Ascending aorta (tissue), 2 donors: ENCODE results near the gene LKAAEAR1. TPM values are rescaled to one million over a fixed set of nuclear protein-coding genes. Genes with fewer than 3 reads are reported as not detected.
A peak's percentile ranks its signal among the peaks of the same experiment; 100 is the strongest.

Experiments used
- DNase-seq, 2 donors: peaks; one replicate each; pipeline ENCODE4 v3.0.0-alpha.2; 2019; ENCODE audit warnings: low spot score in 2 of 2
- H3K27ac ChIP-seq, 2 donors: fragments of 200-600 bp; sonication (generic); one replicate each; pipeline ENCODE4 v1.5.1; 2016 to 2017; ENCODE audit warnings: mild to moderate bottlenecking in 1 of 2
- H3K27me3 ChIP-seq: fragments of 200-600 bp; sonication (generic); one replicate; pipeline ENCODE4 v1.5.1; 2017
- H3K36me3 ChIP-seq, 2 donors: fragments of 200-600 bp; sonication (generic); one replicate each; pipeline ENCODE4 v1.5.1; 2016
- H3K4me1 ChIP-seq, 2 donors: fragments of 200-600 bp; sonication (generic); one replicate each; pipeline ENCODE4 v1.5.1; 2016 to 2017; ENCODE audit warnings: mild to moderate bottlenecking in 1 of 2
- H3K4me3 ChIP-seq, 2 donors: fragments of 200-600 bp; sonication (generic); one replicate each; pipeline ENCODE4 v1.5.1; 2016 to 2017; ENCODE audit warnings: mild to moderate bottlenecking in 1 of 2
- H3K9me3 ChIP-seq, 2 donors: fragments of 200-600 bp; sonication (generic); one replicate each; pipeline ENCODE4 v1.5.1; 2016
- CTCF ChIP-seq, 3 experiments: fragments of 200-600 bp in 2 of 3; fragments of 450-650 bp in 1 of 3; sonication (generic) in 2 of 3; IDR thresholded peaks; one replicate each; pipeline ENCODE4 v1.5.1; 2016 to 2019; ENCODE audit warnings: antibody characterized with exemption in 3 of 3, mild to moderate bottlenecking in 1 of 3, moderate library complexity in 1 of 3
- intact Hi-C: fragments of 100-400 bp; cut with DNase I; formaldehyde crosslinking; loops from one replicate; pipeline ENCODE4 v1.15.1; 2023
- total RNA-seq: library from RNA; depleted of rRNA; stranded (reverse); fragments of >200 nt; gene quantifications from one replicate; pipeline ENCODE4 v1.1.0, GENCODE V29; 2016

LKAAEAR1 gene
- total RNA-seq, 1 donor from 2014 or later = not detected

- Histone ChIP-seq H3K4me1 (peaks cover 16 to 22% of the 10 kb centered on the region in 2 donors), H3K36me3 (peaks cover 0 to 8% of the 10 kb centered on the region in 2 donors), H3K4me3 (peak overlapping the region; percentile 76 to 93), H3K27ac (peak overlapping the region; percentile 87 to 90), H3K27me3 (no peaks in the 10 kb centered on the region), H3K9me3 (no peaks in the 10 kb centered on the region)
- TF ChIP-seq CTCF (IDR thresholded peaks at IDR 0.05) = no peak
- intact Hi-C loops = loop anchor here (5.0 kb wide), 1 partner anchor 437 kb away; the partner anchor contains the start of gene GMEB2
- no peak for DNase-seq
These were observed 20.0 kb downstream of the LKAAEAR1 start for GRCh38 chr20:64064145-64064698.

GRCh38 chr20:64063389-64064144, 20.6 kb downstream of the LKAAEAR1 start:
- peaks cover 16 to 22% of the 10 kb centered on the region in 2 donors for H3K4me1 ChIP-seq
- TF ChIP-seq CTCF (IDR thresholded peaks at IDR 0.05) = no peak
- peaks cover 0 to 1% of the 10 kb centered on the region in 2 donors for H3K36me3 ChIP-seq
- H3K27me3 ChIP-seq = no peaks in the 10 kb centered on the region
- H3K4me3 ChIP-seq = peak overlapping the region; percentile 76 to 93
- peak overlapping the region; percentile 87 to 90 for H3K27ac ChIP-seq
- peak in 1 of 2 donors; percentile 80 for DNase-seq
- H3K9me3 ChIP-seq = no peaks in the 10 kb centered on the region
- intact Hi-C loops = loop anchor here (2.0 to 5.0 kb wide), 3 partner anchors 107 to 543 kb away; partner anchors contain the start of genes GMEB2, PPDPF and UCKL1

GRCh38 chr20:64062596-64063388, 21.4 kb downstream of the LKAAEAR1 start, which contains the start of gene TCEA2:
TSS of gene TCEA2 (plus strand) at chr20:64063198. CDS start at chr20:64063313, 115 bp downstream.
- no peaks in the 10 kb centered on the region for H3K36me3 ChIP-seq

GRCh38 chr20:64062276-64062595, 22.0 kb downstream of the LKAAEAR1 start:
- Histone ChIP-seq H3K27me3 (no peaks in the 10 kb centered on the region), H3K27ac (peak overlapping the region; percentile 74 to 90), H3K36me3 (no peaks in the 10 kb centered on the region), H3K4me3 (peak overlapping the region; percentile 76 to 93), H3K9me3 (no peaks in the 10 kb centered on the region), H3K4me1 (peaks cover 16 to 22% of the 10 kb centered on the region in 2 donors)
- intact Hi-C loops = loop anchor here (1.0 to 5.0 kb wide), 4 partner anchors 82 to 541 kb away; partner anchors contain the start of genes GMEB2, PPDPF and UCKL1
- DNase-seq = no peak
- no peak for TF ChIP-seq CTCF (IDR thresholded peaks at IDR 0.05)

More at GRCh38 chr20:64062596-64063388, 21.4 kb downstream of the LKAAEAR1 start, which contains the start of gene TCEA2:
- peak within 1 kb of the TSS; percentile 87 to 90 for H3K27ac ChIP-seq
- H3K27me3 ChIP-seq = no peaks in the 10 kb centered on the region
- no peaks in the 10 kb centered on the region for H3K9me3 ChIP-seq
- H3K4me1 ChIP-seq = peaks cover 16 to 22% of the 10 kb centered on the region in 2 donors
- DNase-seq = peak; percentile 89 to 98
- H3K4me3 ChIP-seq = peak within 1 kb of the TSS; percentile 76 to 93
- intact Hi-C loops = loop anchor here (1.0 to 5.0 kb wide), 4 partner anchors 82 to 542 kb away; partner anchors contain the start of genes GMEB2, PPDPF and UCKL1
- no peak for TF ChIP-seq CTCF (IDR thresholded peaks at IDR 0.05)

DNA sequence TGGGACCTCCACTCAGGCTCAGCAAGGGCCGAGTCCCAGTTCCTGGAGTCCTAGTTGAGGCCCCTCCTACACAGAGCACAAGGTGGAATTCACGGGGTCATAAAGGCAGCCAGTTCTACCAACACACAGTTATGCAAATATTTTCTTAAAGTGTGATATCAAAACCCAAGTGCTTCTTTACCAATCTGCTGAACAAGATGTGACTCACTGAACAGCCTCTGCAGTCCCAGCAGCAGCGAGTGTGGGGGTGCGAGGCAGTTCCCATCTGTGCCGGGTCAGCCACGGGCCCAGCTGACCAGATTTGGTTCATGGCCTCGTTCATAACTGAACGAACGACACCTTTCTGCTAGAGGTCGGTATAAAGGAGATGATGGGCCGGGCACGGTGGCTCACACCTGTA, 25.7 kb downstream of the LKAAEAR1 start:
- intact Hi-C loops = no loop called here
- Histone ChIP-seq H3K9me3 (no peaks in the 10 kb centered on the region), H3K36me3 (no peaks in the 10 kb centered on the region), H3K4me3 (no peak overlapping the region), H3K27ac (no peak overlapping the region), H3K4me1 (peaks cover 5% of the 10 kb centered on the region in 2 donors), H3K27me3 (no peaks in the 10 kb centered on the region)
- no peak for DNase-seq
- no peak for TF ChIP-seq CTCF (IDR thresholded peaks at IDR 0.05)
